Activated CD8-positive, alpha-beta T cell treated with anti-CD3 and anti-CD28 coated beads for 36 hours (primary cell): ENCODE data around the gene RAET1E. TPM values are rescaled to one million over a fixed set of nuclear protein-coding genes. Genes with fewer than 3 reads are reported as not detected.
"Not testable (repeated sequence)": the region's sequence is repeated elsewhere in the genome, so short reads cannot be mapped to it uniquely, and the experiment has no call there.

Experiments used
- ATAC-seq: fragments of 200-7000 bp; cut with Tn5 transposase; one replicate; pipeline ENCODE4 v1.10.0; 2021; ENCODE audit warnings: mild to moderate bottlenecking, moderate library complexity
- CTCF ChIA-PET: fragments of 350-600 bp; sonication (Branson Sonifier 250); formaldehyde crosslinking; loops from one replicate; lab custom pipeline; 2021; ENCODE audit warnings: antibody characterized with exemption; lab: Charles Lee
- POLR2A ChIA-PET: fragments of 350-600 bp; sonication (Branson Sonifier 250); formaldehyde crosslinking; loops from one replicate; lab custom pipeline; 2021; ENCODE audit warnings: antibody characterized with exemption; lab: Charles Lee
- DNase-seq: peaks from one replicate; pipeline ENCODE4 v3.0.0-alpha.2; 2020
- H3K27ac Mint-ChIP-seq: one replicate; pipeline ENCODE4 v1.8.0; 2021; ENCODE audit warnings: mild to moderate bottlenecking, mixed read lengths
- H3K27me3 Mint-ChIP-seq: one replicate; pipeline ENCODE4 v1.8.0; 2021; ENCODE audit warnings: mixed read lengths
- H3K36me3 Mint-ChIP-seq: one replicate; pipeline ENCODE4 v1.8.0; 2021; ENCODE audit warnings: low read depth, mixed read lengths
- H3K4me1 Mint-ChIP-seq: one replicate; pipeline ENCODE4 v1.8.0; 2021; ENCODE audit warnings: low read depth, mixed read lengths
- H3K4me3 Mint-ChIP-seq: one replicate; pipeline ENCODE4 v1.8.0; 2021; ENCODE audit warnings: mild to moderate bottlenecking, moderate library complexity, mixed read lengths
- H3K9me3 Mint-ChIP-seq: one replicate; pipeline ENCODE4 v1.8.0; 2021; ENCODE audit warnings: mixed read lengths
- CTCF ChIP-seq: fragments of 200-600 bp; IDR thresholded peaks from one replicate; pipeline ENCODE4 v1.8.0; 2022; ENCODE audit warnings: antibody characterized with exemption, mild to moderate bottlenecking
- intact Hi-C: fragments of 100-400 bp; cut with micrococcal nuclease; formaldehyde crosslinking; loops from one replicate; pipeline ENCODE4 v1.10.0; 2022
- total RNA-seq, 2 experiments: library from RNA; stranded (reverse); gene quantifications; one replicate each; pipeline ENCODE4 v1.2.3, GENCODE V29; 2021

Gene RAET1E
- total RNA-seq, 2 experiments from 2014 or later, result not detected

GRCh38 chr6:149931501-149931900, 33.6 kb upstream of the RAET1E start:
- DNase-seq (no peak), ATAC-seq (no peak)
- TF ChIP-seq CTCF, result no peak
- H3K36me3 Mint-ChIP-seq, result no peaks in the 10 kb centered on the region
- peaks cover 9% of the 10 kb centered on the region for H3K4me1 Mint-ChIP-seq
- peaks cover 77% of the 10 kb centered on the region for H3K27me3 Mint-ChIP-seq
- POLR2A ChIA-PET, result no interaction called here
- CTCF ChIA-PET, result interaction anchor here (1.2 to 1.6 kb wide), 2 partner anchors 85 to 150 kb away, joined by 3 to 4 read pairs; no protein-coding TSS in a partner anchor
- H3K9me3 Mint-ChIP-seq, result no peaks in the 10 kb centered on the region
- intact Hi-C loops, result loop anchor here (10.0 kb wide), 1 partner anchor 413 kb away; no protein-coding TSS in a partner anchor
- no peak overlapping the region for H3K27ac Mint-ChIP-seq
- H3K4me3 Mint-ChIP-seq, result no peak overlapping the region

- H3K27ac Mint-ChIP-seq, result no peak overlapping the region
- ChIA-PET CTCF (interaction anchor here (0.8 to 0.9 kb wide), 3 partner anchors 87 to 114 kb away, joined by 3 to 4 read pairs (median 3); no protein-coding TSS in a partner anchor), POLR2A (no interaction called here)
- DNase-seq (peak; percentile 44), ATAC-seq (no peak)
- no peak overlapping the region for H3K4me3 Mint-ChIP-seq
- intact Hi-C loops, result no loop called here
- H3K9me3 Mint-ChIP-seq, result no peaks in the 10 kb centered on the region
- peaks cover 79% of the 10 kb centered on the region for H3K27me3 Mint-ChIP-seq
- TF ChIP-seq CTCF, result peak; percentile 65
- no peaks in the 10 kb centered on the region for H3K36me3 Mint-ChIP-seq
- peaks cover 8% of the 10 kb centered on the region for H3K4me1 Mint-ChIP-seq
Observed at GRCh38 chr6:149929422-149929821, 31.5 kb upstream of the RAET1E start.

- intact Hi-C loops, result loop anchor here (2.0 kb wide), 1 partner anchor 92 kb away; no protein-coding TSS in a partner anchor
- H3K36me3 Mint-ChIP-seq, H3K27ac Mint-ChIP-seq, H3K4me3 Mint-ChIP-seq, ATAC-seq, H3K9me3 Mint-ChIP-seq, DNase-seq, POLR2A ChIA-PET: not testable (repeated sequence)
- H3K4me1 Mint-ChIP-seq, result peaks cover 19% of the 10 kb centered on the region
- CTCF ChIA-PET, result interaction anchor here (0.8 to 0.9 kb wide), 2 partner anchors 90 to 97 kb away, joined by 3 read pairs; no protein-coding TSS in a partner anchor
- peaks cover 84% of the 10 kb centered on the region for H3K27me3 Mint-ChIP-seq
Observed at GRCh38 chr6:149927025-149927424, 29.1 kb upstream of the RAET1E start.

- Mint-ChIP-seq H3K4me3 (peak overlapping the region; percentile 32), H3K9me3 (no peaks in the 10 kb centered on the region), H3K4me1 (peaks cover 19% of the 10 kb centered on the region), H3K27ac (no peak overlapping the region), H3K36me3 (no peaks in the 10 kb centered on the region), H3K27me3 (peaks cover 84% of the 10 kb centered on the region)
- TF ChIP-seq CTCF, result peak; percentile 75
- ChIA-PET POLR2A (no interaction called here), CTCF (interaction anchor here (0.6 to 1.1 kb wide), 4 partner anchors 57 to 97 kb away, joined by 3 to 8 read pairs (median 3); no protein-coding TSS in a partner anchor)
- DNase-seq, result peak; percentile 93
- intact Hi-C loops, result loop anchor here (2.0 kb wide), 1 partner anchor 91 kb away; no protein-coding TSS in a partner anchor
- peak; percentile 82 for ATAC-seq
Observed at GRCh38 chr6:149925974-149926777, 28.3 kb upstream of the RAET1E start.

GRCh38 chr6:149925253-149925973, 27.5 kb upstream of the RAET1E start:
- Mint-ChIP-seq H3K36me3 (no peaks in the 10 kb centered on the region), H3K4me3 (no peak overlapping the region), H3K27me3 (peaks cover 85% of the 10 kb centered on the region), H3K9me3 (no peaks in the 10 kb centered on the region), H3K4me1 (peaks cover 19% of the 10 kb centered on the region), H3K27ac (no peak overlapping the region)
- intact Hi-C loops, result no loop called here
- ChIA-PET POLR2A (no interaction called here), CTCF (interaction anchor here (0.6 to 2.3 kb wide), 7 partner anchors 57 to 123 kb away, joined by 3 to 8 read pairs (median 4); no protein-coding TSS in a partner anchor)
- TF ChIP-seq CTCF, result no peak
- no peak for ATAC-seq
- DNase-seq, result no peak
